Common myeloid progenitor, CD34-positive (primary cell): ENCODE results near the gene PHF21A.
"Not testable (repeated sequence)": the region's sequence is repeated elsewhere in the genome, so short reads cannot be mapped to it uniquely, and the experiment has no call there.

Experiments used
- CTCF ChIA-PET: fragments of 350-600 bp; sonication (Branson Sonifier 250); formaldehyde crosslinking; loops from one replicate; lab custom pipeline; 2021; ENCODE audit warnings: antibody characterized with exemption; lab: Charles Lee
- POLR2A ChIA-PET: fragments of 350-600 bp; sonication (Branson Sonifier 250); formaldehyde crosslinking; loops from one replicate; lab custom pipeline; 2021; ENCODE audit warnings: antibody characterized with exemption; lab: Charles Lee
- DNase-seq, 3 donors: peaks; one replicate each; pipeline versions ENCODE4 v3.0.0 to v3.0.0-alpha.2; 2013
- H3K27ac ChIP-seq, 2 experiments: 1 replicate in 1 of 2; 2 replicates in 1 of 2; pipeline ENCODE4 v1.7.0; 2013; ENCODE audit warnings: inconsistent platforms in 2 of 2, low read length in 2 of 2, mild to moderate bottlenecking in 2 of 2, low read depth in 1 of 2, moderate library complexity in 1 of 2; ENCODE audit not compliant: severe bottlenecking in 2 of 2, insufficient read depth in 1 of 2, poor library complexity in 1 of 2
- H3K27me3 ChIP-seq, 5 experiments: replicated peaks in 2 of 5; 1 replicate in 3 of 5; 2 replicates in 2 of 5; pipeline versions ENCODE4 v1.6.1 to v1.7.0; 2013; ENCODE audit warnings: low read length in 4 of 5, mild to moderate bottlenecking in 2 of 5, moderate library complexity in 2 of 5, inconsistent platforms in 1 of 5; ENCODE audit not compliant: insufficient read depth in 5 of 5, control insufficient read depth in 4 of 5
- H3K36me3 ChIP-seq, 4 experiments: 1 replicate in 2 of 4; 2 replicates in 2 of 4; pipeline versions ENCODE4 v1.6.1 to v1.7.0; 2013; ENCODE audit warnings: low read length in 3 of 4, control low read depth in 1 of 4, mild to moderate bottlenecking in 1 of 4; ENCODE audit not compliant: control insufficient read depth in 4 of 4, insufficient read depth in 4 of 4
- H3K4me1 ChIP-seq, 4 experiments: 1 replicate in 3 of 4; 2 replicates in 1 of 4; pipeline versions ENCODE4 v1.6.1 to v1.7.1; 2013; ENCODE audit warnings: low read length in 3 of 4, mild to moderate bottlenecking in 3 of 4, control low read depth in 1 of 4, inconsistent platforms in 1 of 4, moderate library complexity in 1 of 4; ENCODE audit not compliant: control insufficient read depth in 4 of 4, insufficient read depth in 4 of 4; ENCODE audit errors: control extremely low read depth in 1 of 4
- H3K4me3 ChIP-seq, 7 experiments: 1 replicate in 4 of 7; 2 replicates in 3 of 7; pipeline versions ENCODE4 v1.5.1 to v1.7.0; 2013; ENCODE audit warnings: mild to moderate bottlenecking in 7 of 7, low read length in 6 of 7, moderate library complexity in 6 of 7, inconsistent platforms in 2 of 7, low read depth in 2 of 7, control low read depth in 1 of 7; ENCODE audit not compliant: insufficient read depth in 4 of 7, control insufficient read depth in 1 of 7; ENCODE audit errors: extremely low read depth in 1 of 7
- H3K9me3 ChIP-seq, 5 experiments: 1 replicate in 4 of 5; 2 replicates in 1 of 5; pipeline versions ENCODE4 v1.6.1 to v1.7.1; 2013; ENCODE audit warnings: low read length in 4 of 5, mild to moderate bottlenecking in 2 of 5, inconsistent platforms in 1 of 5, low read depth in 1 of 5, moderate library complexity in 1 of 5; ENCODE audit not compliant: control insufficient read depth in 4 of 5, insufficient read depth in 2 of 5; ENCODE audit errors: control extremely low read depth in 1 of 5
- WGBS: methylation state at CpG from one replicate; pipeline ENCODE4 v1.1.5; 2013; ENCODE audit not compliant: insufficient coverage; 5-methylcytosine and 5-hydroxymethylcytosine counted together

Gene PHF21A

GRCh38 chr11:45909594-45910475 is 211.4 kb downstream of the PHF21A start:
- Histone ChIP-seq H3K27me3 (no peaks in the 10 kb centered on the region), H3K36me3 (peaks cover 0 to 51% (median 38%) of the 10 kb centered on the region in 4 experiments), H3K27ac (no peak overlapping the region), H3K4me3 (no peak overlapping the region), H3K4me1 (peaks cover 0 to 11% (median 2%) of the 10 kb centered on the region in 4 experiments), H3K9me3 (no peaks in the 10 kb centered on the region)
- 92% methylated on average over 32 of the region's 32 CpGs for WGBS
- no peak for DNase-seq
- POLR2A ChIA-PET: no interaction called here
- CTCF ChIA-PET: interaction anchor here (1.0 kb wide), 1 partner anchor 12 kb away, joined by 3 read pairs; no protein-coding TSS in a partner anchor

GRCh38 chr11:45907911-45908370 is 213.3 kb downstream of the PHF21A start:
- ChIA-PET CTCF (no interaction called here), POLR2A (no interaction called here)
- Histone ChIP-seq H3K9me3 (no peaks in the 10 kb centered on the region), H3K36me3 (peaks cover 0 to 32% (median 24%) of the 10 kb centered on the region in 4 experiments), H3K4me1 (peaks cover 0 to 11% (median 2%) of the 10 kb centered on the region in 4 experiments), H3K27ac (no peak overlapping the region), H3K4me3 (no peak overlapping the region), H3K27me3 (no peaks in the 10 kb centered on the region)
- DNase-seq: no peak
- WGBS: 92% methylated on average over 8 of the region's 8 CpGs

GRCh38 chr11:45906965-45907611 is 214.2 kb downstream of the PHF21A start, which contains the start of gene FREY1:
TSS of gene FREY1 (minus strand) at chr11:45907271. CDS start at chr11:45907245, 26 bp downstream.
- no peak within 1 kb of the TSS for H3K4me3 ChIP-seq
- peaks cover 0 to 3% (median 0%) of the 10 kb centered on the region in 5 experiments for H3K27me3 ChIP-seq
- H3K4me1 ChIP-seq: peaks cover 0 to 11% (median 2%) of the 10 kb centered on the region in 4 experiments
- peaks cover 0 to 27% (median 22%) of the 10 kb centered on the region in 4 experiments for H3K36me3 ChIP-seq
- no peak within 1 kb of the TSS for H3K27ac ChIP-seq
- H3K9me3 ChIP-seq: no peaks in the 10 kb centered on the region
- POLR2A ChIA-PET: interaction anchor here (0.6 kb wide), 1 partner anchor 765 kb away, joined by 3 read pairs; no protein-coding TSS in a partner anchor
- no peak for DNase-seq
- WGBS: 79% methylated on average over 14 of the region's 18 CpGs
- CTCF ChIA-PET: no interaction called here

- peaks cover 0 to 12% (median 2%) of the 10 kb centered on the region in 5 experiments for H3K27me3 ChIP-seq
- no peak overlapping the region for H3K4me3 ChIP-seq
- no peaks in the 10 kb centered on the region for H3K9me3 ChIP-seq
- H3K4me1 ChIP-seq: peaks cover 0 to 11% (median 2%) of the 10 kb centered on the region in 4 experiments
- ChIA-PET CTCF (interaction anchor here (0.7 kb wide), 1 partner anchor 19 kb away, joined by 3 read pairs; no protein-coding TSS in a partner anchor), POLR2A (no interaction called here)
- no peak for DNase-seq
- no peak overlapping the region for H3K27ac ChIP-seq
- peaks cover 0 to 23% (median 16%) of the 10 kb centered on the region in 4 experiments for H3K36me3 ChIP-seq
- 59% methylated on average over 9 of the region's 19 CpGs for WGBS
Measured at GRCh38 chr11:45906096-45906682, 215.1 kb downstream of the PHF21A start.

GRCh38 chr11:45905576-45905975 is 215.7 kb downstream of the PHF21A start:
- peaks cover 0 to 11% (median 2%) of the 10 kb centered on the region in 4 experiments for H3K4me1 ChIP-seq
- DNase-seq, H3K9me3 ChIP-seq, H3K4me3 ChIP-seq, CTCF ChIA-PET, H3K27ac ChIP-seq: not testable (repeated sequence)
- peaks cover 0 to 18% (median 7%) of the 10 kb centered on the region in 5 experiments for H3K27me3 ChIP-seq
- 52% methylated on average over 3 of the region's 6 CpGs for WGBS
- peaks cover 0 to 17% (median 11%) of the 10 kb centered on the region in 4 experiments for H3K36me3 ChIP-seq
- POLR2A ChIA-PET: interaction anchor here (0.6 kb wide), 1 partner anchor 40 kb away, joined by 3 read pairs; no protein-coding TSS in a partner anchor

- no peak overlapping the region for H3K27ac ChIP-seq
- no peak for DNase-seq
- H3K9me3 ChIP-seq: no peaks in the 10 kb centered on the region
- H3K36me3 ChIP-seq: peaks cover 0 to 12% (median 7%) of the 10 kb centered on the region in 4 experiments
- H3K27me3 ChIP-seq: peaks cover 0 to 22% (median 9%) of the 10 kb centered on the region in 5 experiments
- no peak overlapping the region for H3K4me3 ChIP-seq
- H3K4me1 ChIP-seq: peaks cover 0 to 13% (median 4%) of the 10 kb centered on the region in 4 experiments
- POLR2A ChIA-PET: interaction anchor here (0.6 kb wide), 1 partner anchor 40 kb away, joined by 3 read pairs; no protein-coding TSS in a partner anchor
- CTCF ChIA-PET: no interaction called here
- 95% methylated on average over 17 of the region's 19 CpGs for WGBS
Measured at GRCh38 chr11:45905095-45905494, 216.2 kb downstream of the PHF21A start.
